GM12878 (cell line): Measurements from ENCODE around the gene DEPDC7. TPM values are rescaled to one million over a fixed set of nuclear protein-coding genes. Genes with fewer than 3 reads are reported as not detected.

Experiments used
- ATAC-seq: fragments of 200-7000 bp; cut with Tn5 transposase; 3 replicates; pipeline ENCODE4 v1.9.1; 2020; ENCODE audit warnings: mild to moderate bottlenecking, moderate library complexity
- BruUV-seq: library from RNA; stranded (reverse); fragments of 400-500 nt; replicated peaks from 2 replicates; lab custom pipeline; 2021; lab: Mats Ljungman, UMichigan
- CTCF ChIA-PET: fragments of 300-600 bp; sonication (Branson Sonifier 250); formaldehyde crosslinking; extraction: SDS; loops from one replicate; lab custom pipeline; 2021; ENCODE audit warnings: inconsistent platforms; lab: Yijun Ruan, JAX
- POLR2A ChIA-PET: fragments of 350-600 bp; formaldehyde crosslinking; extraction: SDS; loops from one replicate; lab custom pipeline; 2021; ENCODE audit warnings: inconsistent platforms; lab: Charles Lee
- RAD21 ChIA-PET: fragments of 300-600 bp; sonication (Branson Sonifier 250); formaldehyde crosslinking; loops from one replicate; lab custom pipeline; 2023; ENCODE audit warnings: antibody characterized with exemption; ENCODE audit not compliant: unreplicated experiment; lab: Charles Lee
- SMC1A ChIA-PET: fragments of 300-600 bp; sonication (Branson Sonifier 250); formaldehyde crosslinking; loops from one replicate; lab custom pipeline; 2023; ENCODE audit not compliant: unreplicated experiment, uncharacterized antibody; lab: Charles Lee
- DNase-seq: peaks from one replicate; pipeline ENCODE4 v3.0.0-alpha.2; 2011; ENCODE audit warnings: low read depth, low spot score
- FAIRE-seq: peaks from 3 replicates; lab custom pipeline; 2011; peaks lifted over from hg19 to GRCh38; lab: Jason Lieb, UNC
- H2AFZ ChIP-seq: 2 replicates; pipeline ENCODE4 v1.6.0; 2011; ENCODE audit warnings: low read depth, low read length, control low read depth; ENCODE audit not compliant: control insufficient read depth
- H3K27ac ChIP-seq: 2 replicates; pipeline ENCODE4 v1.5.1; 2011; ENCODE audit warnings: control low read depth; ENCODE audit not compliant: control insufficient read depth, insufficient read depth
- H3K27me3 ChIP-seq, 2 experiments: replicated peaks in 1 of 2; 2 replicates each; pipeline versions ENCODE4 v1.6.0 to v1.6.1; 2011; ENCODE audit warnings: low read length in 1 of 2; ENCODE audit not compliant: control insufficient read depth in 2 of 2, insufficient read depth in 2 of 2
- H3K36me3 ChIP-seq, 2 experiments: 2 replicates each; pipeline ENCODE4 v1.5.1; 2011; ENCODE audit warnings: low read length in 1 of 2; ENCODE audit not compliant: control insufficient read depth in 2 of 2, insufficient read depth in 2 of 2
- H3K4me1 ChIP-seq: 2 replicates; pipeline ENCODE4 v1.6.1; 2011; ENCODE audit warnings: mild to moderate bottlenecking, low read length, moderate library complexity, mixed read lengths; ENCODE audit not compliant: control insufficient read depth, insufficient read depth
- H3K4me2 ChIP-seq: 2 replicates; pipeline ENCODE4 v1.6.0; 2011; ENCODE audit warnings: control low read depth; ENCODE audit not compliant: control insufficient read depth, insufficient read depth
- H3K4me3 ChIP-seq: fragments of 200-600 bp; sonication (generic); 2 replicates; pipeline ENCODE4 v1.5.1; 2016
- H3K79me2 ChIP-seq: 2 replicates; pipeline ENCODE4 v1.6.0; 2011; ENCODE audit warnings: low read length; ENCODE audit not compliant: control insufficient read depth, insufficient read depth
- H3K9ac ChIP-seq: 2 replicates; pipeline ENCODE4 v1.8.0; 2011; ENCODE audit warnings: low read length, control low read depth, mixed read lengths; ENCODE audit not compliant: control insufficient read depth, insufficient read depth
- H3K9me3 ChIP-seq: replicated peaks from 3 replicates; pipeline ENCODE4 v1.5.1; 2011; ENCODE audit warnings: mild to moderate bottlenecking, low read length; ENCODE audit not compliant: control insufficient read depth, insufficient read depth
- H4K20me1 ChIP-seq: 2 replicates; pipeline ENCODE4 v1.6.0; 2011; ENCODE audit not compliant: control insufficient read depth, insufficient read depth
- CBX3 ChIP-seq: fragments of 200-600 bp; sonication (generic); IDR thresholded peaks from 2 replicates; pipeline ENCODE4 v1.6.1; 2016; ENCODE audit warnings: low read depth, borderline replicate concordance
- CEBPB ChIP-seq, 2 experiments: fragments of 150-350 bp in 1 of 2; IDR thresholded peaks; 2 replicates each; pipeline ENCODE4 v1.6.1; 2012 to 2014; ENCODE audit warnings: low read depth in 2 of 2, low read length in 2 of 2, borderline replicate concordance in 1 of 2, inconsistent platforms in 1 of 2
- FOS ChIP-seq: IDR thresholded peaks from 3 replicates; pipeline ENCODE4 v1.6.1; 2011; ENCODE audit warnings: borderline replicate concordance; ENCODE audit not compliant: insufficient read length; ENCODE audit errors: extremely low read depth
- HDAC6 ChIP-seq: fragments of 200-600 bp; sonication (generic); IDR thresholded peaks from one replicate; pipeline ENCODE4 v1.8.0; 2017; ENCODE audit warnings: antibody characterized with exemption; ENCODE audit not compliant: unreplicated experiment
- SREBF1 ChIP-seq: IDR thresholded peaks from 2 replicates; pipeline ENCODE4 v1.6.1; 2012; ENCODE audit warnings: mild to moderate bottlenecking, low read length
- TARDBP ChIP-seq: IDR thresholded peaks from 2 replicates; pipeline ENCODE4 v1.6.1; 2016; ENCODE audit warnings: borderline replicate concordance
- ZBED1 ChIP-seq: IDR thresholded peaks from 2 replicates; pipeline ENCODE4 v1.6.1; 2016; ENCODE audit warnings: borderline replicate concordance
- ZNF24 ChIP-seq: fragments of 450-650 bp; IDR thresholded peaks from 2 replicates; pipeline ENCODE4 v1.6.1; 2017; ENCODE audit warnings: antibody characterized with exemption, mild to moderate bottlenecking
- ZZZ3 ChIP-seq: IDR thresholded peaks from 2 replicates; pipeline ENCODE4 v1.6.1; 2011; ENCODE audit warnings: low read depth; ENCODE audit not compliant: control insufficient read depth, insufficient read length
- WGBS: methylation state at CpG from one replicate; pipeline ENCODE4 v1.1.6; 2016; ENCODE audit warnings: low lambda C conversion rate; ENCODE audit not compliant: insufficient replicate concordance, insufficient coverage; ENCODE audit errors: missing lambda C conversion rate; 5-methylcytosine and 5-hydroxymethylcytosine counted together
- in situ Hi-C: fragments of 300-500 bp; cut with MboI; formaldehyde crosslinking; loops from 9 replicates; pipeline ENCODE4 v1.14.3; 2018; ENCODE audit warnings: mixed read lengths
- intact Hi-C: fragments of 100-400 bp; cut with micrococcal nuclease; formaldehyde crosslinking; loops from one replicate; pipeline ENCODE4 v1.14.2; 2022; ENCODE audit not compliant: unreplicated experiment
- polyA plus RNA-seq, 11 experiments: library from polyadenylated mRNA; depleted of rRNA in 4 of 11; unstranded in 6 of 11; stranded (reverse) in 5 of 11; fragments of >200 nt; fragmentation: Nextera tagmentation in 4 of 11; fragmentation: Illumina TruSeq in 1 of 11; extraction: Ambion mirVana in 4 of 11; extraction: Trizol in 1 of 11; gene quantifications; 1 replicate in 1 of 11; 2 replicates in 10 of 11; pipeline versions ENCODE4 v1.2.1 to v1.2.3, GENCODE V29; 2011 to 2016; ENCODE audit warnings: inconsistent platforms in 2 of 11, missing spikeins in 2 of 11, low read depth in 1 of 11
- total RNA-seq, 4 experiments: library from RNA; depleted of rRNA in 3 of 4; stranded (reverse); fragments of >200 nt in 3 of 4; fragmentation: Illumina TruSeq in 1 of 4; extraction: Trizol in 1 of 4; gene quantifications; 2 replicates each; pipeline versions ENCODE4 v1.2.1 to v1.2.3, GENCODE V29; 2013 to 2021

The DEPDC7 gene
- total and polyA plus RNA-seq, 10 of the 15 experiments (the other 5 are each of a cell fraction or from before 2014, with no cell fraction given): 0.06 to 1.1 (median 0.49) TPM

- no peak overlapping the region for H3K9ac ChIP-seq
- no peaks in the 10 kb centered on the region for H3K27me3 ChIP-seq
- no peak overlapping the region for H3K4me3 ChIP-seq
- no peak overlapping the region for H3K27ac ChIP-seq
- H3K4me1 ChIP-seq: no peaks in the 10 kb centered on the region
- BruUV-seq: no TSS peak
- RAD21 ChIA-PET: interaction anchor here (2.9 kb wide), 1 partner anchor 83 kb away, joined by 10 read pairs; no protein-coding TSS in a partner anchor
- ATAC-seq (no peak), FAIRE-seq (no peak), DNase-seq (no peak)
- H4K20me1 ChIP-seq: no peaks in the 10 kb centered on the region
- H3K79me2 ChIP-seq: no peaks in the 10 kb centered on the region
- SMC1A ChIA-PET: interaction anchor here (1.0 to 4.2 kb wide), 2 partner anchors 11 to 82 kb away, joined by 3 to 20 read pairs; no protein-coding TSS in a partner anchor
- no peak for TF ChIP-seq CBX3
- no peak for TF ChIP-seq FOS
- TF ChIP-seq ZNF24: no peak
- no peak for TF ChIP-seq CEBPB (IDR thresholded peaks at IDR 0.05; ENCODE audit: borderline replicate concordance in 1 of 2, low read depth in 2 of 2, low read length in 2 of 2)
- no peak for TF ChIP-seq ZZZ3
- no peak for TF ChIP-seq ZBED1
- TF ChIP-seq SREBF1: no peak
- no peak for TF ChIP-seq TARDBP
- no peak for TF ChIP-seq HDAC6
- H3K9me3 ChIP-seq: no peaks in the 10 kb centered on the region
- no peak overlapping the region for H3K4me2 ChIP-seq
- in situ Hi-C loops: no loop called here
- intact Hi-C loops: no loop called here
- POLR2A ChIA-PET: interaction anchor here (0.6 kb wide), 1 partner anchor 69 kb away, joined by 3 read pairs; no protein-coding TSS in a partner anchor
- WGBS: 94% methylated on average over 2 of the region's 2 CpGs
- H2AFZ ChIP-seq: no peak overlapping the region
- H3K36me3 ChIP-seq: peaks cover 0 to 2% of the 10 kb centered on the region in 2 experiments; a peak in 1 of 4 replicates
- CTCF ChIA-PET: interaction anchor here (1.8 to 2.4 kb wide), 2 partner anchors 83 kb away, joined by 10 to 13 read pairs; no protein-coding TSS in a partner anchor
Measured at GRCh38 chr11:32982626-32983025, 33.1 kb upstream of the DEPDC7 start.
